ENCODE results near the gene DBN1.

DNA sequence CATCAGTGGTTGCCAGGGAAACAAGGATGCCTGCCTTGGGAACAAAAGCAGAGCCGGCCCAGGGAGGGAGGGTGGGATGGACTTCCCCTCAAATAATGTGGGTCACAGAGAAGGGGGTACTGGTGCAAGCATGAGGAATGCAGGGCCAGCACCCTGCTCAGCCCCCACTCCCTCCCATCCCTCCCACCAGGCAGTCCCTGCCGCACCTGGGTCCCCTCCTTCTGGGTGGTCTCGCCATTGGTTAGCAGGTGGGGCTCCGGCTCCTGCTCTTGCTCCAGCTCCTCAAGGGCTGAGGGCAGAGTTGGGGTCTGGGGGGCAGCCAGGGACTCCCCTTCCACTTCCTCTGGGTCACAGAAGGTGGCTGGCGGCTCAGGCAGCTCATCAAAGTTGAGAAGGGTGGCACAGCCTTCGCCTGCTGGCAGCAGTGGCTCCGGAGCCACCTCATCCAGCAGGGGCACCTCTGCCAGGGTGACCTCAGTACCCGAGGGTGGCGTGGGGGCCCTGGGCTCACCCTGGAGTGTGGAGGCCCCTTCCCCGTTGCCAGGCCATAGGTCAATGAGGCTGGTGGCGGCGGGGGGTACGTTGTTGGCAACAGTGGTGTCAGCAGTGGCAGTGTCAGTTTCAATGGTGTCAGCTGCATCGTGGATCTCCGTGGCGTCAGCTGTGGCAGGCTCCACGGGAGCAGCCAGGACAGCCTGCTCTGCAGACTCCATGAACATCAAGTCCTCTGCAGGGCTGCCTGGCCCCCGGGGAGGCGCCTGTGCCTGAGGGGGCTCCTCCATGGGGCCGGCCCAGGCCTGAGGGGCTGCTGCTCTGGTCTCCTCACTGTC lies 15.4 kb downstream of the DBN1 start:
- TF ChIP-seq, protein P1, sequence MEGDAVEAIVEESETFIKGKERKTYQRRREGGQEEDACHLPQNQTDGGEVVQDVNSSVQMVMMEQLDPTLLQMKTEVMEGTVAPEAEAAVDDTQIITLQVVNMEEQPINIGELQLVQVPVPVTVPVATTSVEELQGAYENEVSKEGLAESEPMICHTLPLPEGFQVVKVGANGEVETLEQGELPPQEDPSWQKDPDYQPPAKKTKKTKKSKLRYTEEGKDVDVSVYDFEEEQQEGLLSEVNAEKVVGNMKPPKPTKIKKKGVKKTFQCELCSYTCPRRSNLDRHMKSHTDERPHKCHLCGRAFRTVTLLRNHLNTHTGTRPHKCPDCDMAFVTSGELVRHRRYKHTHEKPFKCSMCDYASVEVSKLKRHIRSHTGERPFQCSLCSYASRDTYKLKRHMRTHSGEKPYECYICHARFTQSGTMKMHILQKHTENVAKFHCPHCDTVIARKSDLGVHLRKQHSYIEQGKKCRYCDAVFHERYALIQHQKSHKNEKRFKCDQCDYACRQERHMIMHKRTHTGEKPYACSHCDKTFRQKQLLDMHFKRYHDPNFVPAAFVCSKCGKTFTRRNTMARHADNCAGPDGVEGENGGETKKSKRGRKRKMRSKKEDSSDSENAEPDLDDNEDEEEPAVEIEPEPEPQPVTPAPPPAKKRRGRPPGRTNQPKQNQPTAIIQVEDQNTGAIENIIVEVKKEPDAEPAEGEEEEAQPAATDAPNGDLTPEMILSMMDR (conservative IDR thresholded peaks at IDR 0.05; ENCODE audit: low read depth in 2 of 2): no peak
- TF ChIP-seq, protein P2, sequence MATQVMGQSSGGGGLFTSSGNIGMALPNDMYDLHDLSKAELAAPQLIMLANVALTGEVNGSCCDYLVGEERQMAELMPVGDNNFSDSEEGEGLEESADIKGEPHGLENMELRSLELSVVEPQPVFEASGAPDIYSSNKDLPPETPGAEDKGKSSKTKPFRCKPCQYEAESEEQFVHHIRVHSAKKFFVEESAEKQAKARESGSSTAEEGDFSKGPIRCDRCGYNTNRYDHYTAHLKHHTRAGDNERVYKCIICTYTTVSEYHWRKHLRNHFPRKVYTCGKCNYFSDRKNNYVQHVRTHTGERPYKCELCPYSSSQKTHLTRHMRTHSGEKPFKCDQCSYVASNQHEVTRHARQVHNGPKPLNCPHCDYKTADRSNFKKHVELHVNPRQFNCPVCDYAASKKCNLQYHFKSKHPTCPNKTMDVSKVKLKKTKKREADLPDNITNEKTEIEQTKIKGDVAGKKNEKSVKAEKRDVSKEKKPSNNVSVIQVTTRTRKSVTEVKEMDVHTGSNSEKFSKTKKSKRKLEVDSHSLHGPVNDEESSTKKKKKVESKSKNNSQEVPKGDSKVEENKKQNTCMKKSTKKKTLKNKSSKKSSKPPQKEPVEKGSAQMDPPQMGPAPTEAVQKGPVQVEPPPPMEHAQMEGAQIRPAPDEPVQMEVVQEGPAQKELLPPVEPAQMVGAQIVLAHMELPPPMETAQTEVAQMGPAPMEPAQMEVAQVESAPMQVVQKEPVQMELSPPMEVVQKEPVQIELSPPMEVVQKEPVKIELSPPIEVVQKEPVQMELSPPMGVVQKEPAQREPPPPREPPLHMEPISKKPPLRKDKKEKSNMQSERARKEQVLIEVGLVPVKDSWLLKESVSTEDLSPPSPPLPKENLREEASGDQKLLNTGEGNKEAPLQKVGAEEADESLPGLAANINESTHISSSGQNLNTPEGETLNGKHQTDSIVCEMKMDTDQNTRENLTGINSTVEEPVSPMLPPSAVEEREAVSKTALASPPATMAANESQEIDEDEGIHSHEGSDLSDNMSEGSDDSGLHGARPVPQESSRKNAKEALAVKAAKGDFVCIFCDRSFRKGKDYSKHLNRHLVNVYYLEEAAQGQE (IDR thresholded peaks at IDR 0.05; ENCODE audit: unreplicated experiment): no peak
- TF ChIP-seq POLR2AphosphoS5 (IDR thresholded peaks at IDR 0.05; ENCODE audit: low read depth): no peak
- TF ChIP-seq CREB1 (CRISPR knock-in tag; IDR thresholded peaks at IDR 0.05; ENCODE audit: low read depth): no peak
- TF ChIP-seq NANOG (IDR thresholded peaks at IDR 0.05; ENCODE audit: borderline replicate concordance): no peak
- TF ChIP-seq, protein P3, sequence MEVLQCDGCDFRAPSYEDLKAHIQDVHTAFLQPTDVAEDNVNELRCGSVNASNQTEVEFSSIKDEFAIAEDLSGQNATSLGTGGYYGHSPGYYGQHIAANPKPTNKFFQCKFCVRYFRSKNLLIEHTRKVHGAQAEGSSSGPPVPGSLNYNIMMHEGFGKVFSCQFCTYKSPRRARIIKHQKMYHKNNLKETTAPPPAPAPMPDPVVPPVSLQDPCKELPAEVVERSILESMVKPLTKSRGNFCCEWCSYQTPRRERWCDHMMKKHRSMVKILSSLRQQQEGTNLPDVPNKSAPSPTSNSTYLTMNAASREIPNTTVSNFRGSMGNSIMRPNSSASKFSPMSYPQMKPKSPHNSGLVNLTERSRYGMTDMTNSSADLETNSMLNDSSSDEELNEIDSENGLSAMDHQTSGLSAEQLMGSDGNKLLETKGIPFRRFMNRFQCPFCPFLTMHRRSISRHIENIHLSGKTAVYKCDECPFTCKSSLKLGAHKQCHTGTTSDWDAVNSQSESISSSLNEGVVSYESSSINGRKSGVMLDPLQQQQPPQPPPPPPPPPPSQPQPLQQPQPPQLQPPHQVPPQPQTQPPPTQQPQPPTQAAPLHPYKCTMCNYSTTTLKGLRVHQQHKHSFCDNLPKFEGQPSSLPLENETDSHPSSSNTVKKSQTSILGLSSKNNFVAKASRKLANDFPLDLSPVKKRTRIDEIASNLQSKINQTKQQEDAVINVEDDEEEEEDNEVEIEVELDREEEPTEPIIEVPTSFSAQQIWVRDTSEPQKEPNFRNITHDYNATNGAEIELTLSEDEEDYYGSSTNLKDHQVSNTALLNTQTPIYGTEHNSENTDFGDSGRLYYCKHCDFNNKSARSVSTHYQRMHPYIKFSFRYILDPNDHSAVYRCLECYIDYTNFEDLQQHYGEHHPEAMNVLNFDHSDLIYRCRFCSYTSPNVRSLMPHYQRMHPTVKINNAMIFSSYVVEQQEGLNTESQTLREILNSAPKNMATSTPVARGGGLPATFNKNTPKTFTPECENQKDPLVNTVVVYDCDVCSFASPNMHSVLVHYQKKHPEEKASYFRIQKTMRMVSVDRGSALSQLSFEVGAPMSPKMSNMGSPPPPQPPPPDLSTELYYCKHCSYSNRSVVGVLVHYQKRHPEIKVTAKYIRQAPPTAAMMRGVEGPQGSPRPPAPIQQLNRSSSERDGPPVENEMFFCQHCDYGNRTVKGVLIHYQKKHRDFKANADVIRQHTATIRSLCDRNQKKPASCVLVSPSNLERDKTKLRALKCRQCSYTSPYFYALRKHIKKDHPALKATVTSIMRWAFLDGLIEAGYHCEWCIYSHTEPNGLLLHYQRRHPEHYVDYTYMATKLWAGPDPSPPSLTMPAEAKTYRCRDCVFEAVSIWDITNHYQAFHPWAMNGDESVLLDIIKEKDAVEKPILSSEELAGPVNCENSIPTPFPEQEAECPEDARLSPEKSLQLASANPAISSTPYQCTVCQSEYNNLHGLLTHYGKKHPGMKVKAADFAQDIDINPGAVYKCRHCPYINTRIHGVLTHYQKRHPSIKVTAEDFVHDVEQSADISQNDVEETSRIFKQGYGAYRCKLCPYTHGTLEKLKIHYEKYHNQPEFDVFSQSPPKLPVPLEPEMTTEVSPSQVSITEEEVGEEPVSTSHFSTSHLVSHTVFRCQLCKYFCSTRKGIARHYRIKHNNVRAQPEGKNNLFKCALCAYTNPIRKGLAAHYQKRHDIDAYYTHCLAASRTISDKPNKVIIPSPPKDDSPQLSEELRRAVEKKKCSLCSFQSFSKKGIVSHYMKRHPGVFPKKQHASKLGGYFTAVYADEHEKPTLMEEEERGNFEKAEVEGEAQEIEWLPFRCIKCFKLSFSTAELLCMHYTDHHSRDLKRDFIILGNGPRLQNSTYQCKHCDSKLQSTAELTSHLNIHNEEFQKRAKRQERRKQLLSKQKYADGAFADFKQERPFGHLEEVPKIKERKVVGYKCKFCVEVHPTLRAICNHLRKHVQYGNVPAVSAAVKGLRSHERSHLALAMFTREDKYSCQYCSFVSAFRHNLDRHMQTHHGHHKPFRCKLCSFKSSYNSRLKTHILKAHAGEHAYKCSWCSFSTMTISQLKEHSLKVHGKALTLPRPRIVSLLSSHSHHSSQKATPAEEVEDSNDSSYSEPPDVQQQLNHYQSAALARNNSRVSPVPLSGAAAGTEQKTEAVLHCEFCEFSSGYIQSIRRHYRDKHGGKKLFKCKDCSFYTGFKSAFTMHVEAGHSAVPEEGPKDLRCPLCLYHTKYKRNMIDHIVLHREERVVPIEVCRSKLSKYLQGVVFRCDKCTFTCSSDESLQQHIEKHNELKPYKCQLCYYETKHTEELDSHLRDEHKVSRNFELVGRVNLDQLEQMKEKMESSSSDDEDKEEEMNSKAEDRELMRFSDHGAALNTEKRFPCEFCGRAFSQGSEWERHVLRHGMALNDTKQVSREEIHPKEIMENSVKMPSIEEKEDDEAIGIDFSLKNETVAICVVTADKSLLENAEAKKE (CRISPR knock-in tag; IDR thresholded peaks at IDR 0.05): no peak
- no peak for TF ChIP-seq EZH2 (IDR thresholded peaks at IDR 0.05; ENCODE audit: low read depth, unreplicated experiment)
